Adipose tissue (tissue), 3 donors: Measurements from ENCODE around the gene CKS1B. TPM values are rescaled to one million over a fixed set of nuclear protein-coding genes. Genes with fewer than 3 reads are reported as not detected.

Source experiments
- H3K27ac ChIP-seq: one replicate; pipeline ENCODE4 v1.5.1; 2013; ENCODE audit warnings: low read depth, low read length
- WGBS, 3 donors: extraction: QIAGEN DNeasy Blood & Tissue Kit; methylation state at CpG; one replicate each; pipeline ENCODE4 v1.1.7; 2013; 5-methylcytosine and 5-hydroxymethylcytosine counted together
- polyA plus RNA-seq, 3 donors: library from polyadenylated mRNA; stranded (reverse); fragments of 200-250 nt; gene quantifications; one replicate each; pipeline ENCODE4 v1.2.3, GENCODE V29; 2013
- donor health status: healthy with polysubstance abuse.
- donor health status: Bipolar disorder and iron deficiency.
- donor health status: healthy.

Gene CKS1B
- polyA plus RNA-seq, 3 donors, result 23.6 to 88.9 (median 76.3) TPM

GRCh38 chr1:155005076-155006011 lies 30.9 kb downstream of the CKS1B start:
- H3K27ac ChIP-seq, result peak overlapping the region; percentile 48
- WGBS, 3 donors, result 11 to 38% (median 38%) methylated on average over 16 to 17 of the region's 17 CpGs

- WGBS, 3 donors, result 16 to 61% (median 22%) methylated on average over 2 of the region's 2 CpGs
- peak overlapping the region; percentile 9 for H3K27ac ChIP-seq
These were observed 32.2 kb downstream of the CKS1B start for GRCh38 chr1:155006601-155007101.

- 22 to 58% (median 45%) methylated on average over 6 of the region's 6 CpGs for WGBS, 3 donors
- peak overlapping the region; percentile 16 for H3K27ac ChIP-seq
These were observed 32.9 kb downstream of the CKS1B start for GRCh38 chr1:155007251-155007828.

GRCh38 chr1:155008015-155008941 lies 33.8 kb downstream of the CKS1B start:
- 37 to 60% (median 38%) methylated on average over 14 to 16 of the region's 16 CpGs for WGBS, 3 donors
- peak overlapping the region; percentile 16 for H3K27ac ChIP-seq

GRCh38 chr1:155009221-155009711 lies 34.8 kb downstream of the CKS1B start:
- 72 to 82% (median 81%) methylated on average over 11 to 12 of the region's 12 CpGs for WGBS, 3 donors
- H3K27ac ChIP-seq, result no peak overlapping the region

- WGBS, 3 donors, result 76 to 93% (median 83%) methylated on average over 5 of the region's 5 CpGs
- no peak overlapping the region for H3K27ac ChIP-seq
These were observed 35.3 kb downstream of the CKS1B start for GRCh38 chr1:155009742-155010141.

- WGBS, 3 donors, result 35 to 52% (median 39%) methylated on average over 7 to 11 of the region's 11 CpGs
- no peak overlapping the region for H3K27ac ChIP-seq
These were observed 35.9 kb downstream of the CKS1B start for GRCh38 chr1:155010211-155010918.

GRCh38 chr1:155011004-155011416 lies 36.5 kb downstream of the CKS1B start:
- no peak overlapping the region for H3K27ac ChIP-seq
- 48 to 79% (median 73%) methylated on average over 3 to 5 of the region's 5 CpGs for WGBS, 3 donors

- H3K27ac ChIP-seq, result no peak overlapping the region
- WGBS, 3 donors, result 61 to 84% (median 79%) methylated on average over 5 to 6 of the region's 6 CpGs
These were observed 37.0 kb downstream of the CKS1B start for GRCh38 chr1:155011437-155012025.

- H3K27ac ChIP-seq, result no peak overlapping the region
- WGBS, 3 donors, result 26% methylated on average over 6 to 9 of the region's 9 CpGs
These were observed 37.6 kb downstream of the CKS1B start for GRCh38 chr1:155012026-155012546.

- 56 to 74% (median 67%) methylated on average over 3 of the region's 3 CpGs for WGBS, 3 donors
- no peak overlapping the region for H3K27ac ChIP-seq
These were observed 38.5 kb downstream of the CKS1B start for GRCh38 chr1:155012776-155013602.

- WGBS, 3 donors, result 28 to 62% (median 30%) methylated on average over 5 to 8 of the region's 8 CpGs
- H3K27ac ChIP-seq, result no peak overlapping the region
These were observed 39.2 kb downstream of the CKS1B start for GRCh38 chr1:155013632-155014031.

GRCh38 chr1:155014709-155015508 lies 40.4 kb downstream of the CKS1B start:
- H3K27ac ChIP-seq, result no peak overlapping the region
- 90 to 91% (median 91%) methylated on average over 30 to 31 of the region's 31 CpGs for WGBS, 3 donors

GRCh38 chr1:155015527-155016230 lies 41.2 kb downstream of the CKS1B start:
- H3K27ac ChIP-seq, result no peak overlapping the region
- 82 to 85% (median 85%) methylated on average over 16 of the region's 16 CpGs for WGBS, 3 donors

GRCh38 chr1:155016231-155016831 lies 41.9 kb downstream of the CKS1B start:
- no peak overlapping the region for H3K27ac ChIP-seq

More at GRCh38 chr1:155016231-155016831, 41.9 kb downstream of the CKS1B start:
- 71 to 82% (median 77%) methylated on average over 24 to 26 of the region's 26 CpGs for WGBS, 3 donors
